GM12878 (cell line): ENCODE results near the gene RGS1. TPM values are rescaled to one million over a fixed set of nuclear protein-coding genes. Genes with fewer than 3 reads are reported as not detected.

Source experiments
- CUX1 ChIP-seq: IDR thresholded peaks from 2 replicates; pipeline ENCODE4 v1.6.1; 2012; ENCODE audit warnings: improper control_type of control experiment, low read depth, low read length; ENCODE audit not compliant: insufficient replicate concordance
- E2F8 ChIP-seq: fragments of 450-650 bp; IDR thresholded peaks from 2 replicates; pipeline ENCODE4 v1.6.1; 2018; ENCODE audit warnings: mild to moderate bottlenecking, low read depth, moderate library complexity; ENCODE audit not compliant: partially characterized antibody
- EGR1 ChIP-seq, 2 experiments: IDR thresholded peaks; 1 replicate in 1 of 2; 2 replicates in 1 of 2; pipeline ENCODE4 v1.6.1; 2011 to 2012; ENCODE audit warnings: low read depth in 2 of 2, low read length in 2 of 2, borderline replicate concordance in 1 of 2, mild to moderate bottlenecking in 1 of 2, moderate library complexity in 1 of 2
- EP300 ChIP-seq, 2 experiments: fragments of 150-350 bp in 1 of 2; IDR thresholded peaks; 2 replicates each; pipeline ENCODE4 v1.6.1; 2011 to 2012; ENCODE audit warnings: low read depth in 2 of 2, low read length in 2 of 2, borderline replicate concordance in 1 of 2, improper control_type of control experiment in 1 of 2, inconsistent platforms in 1 of 2; ENCODE audit not compliant: control insufficient read depth in 1 of 2
- HCFC1 ChIP-seq: fragments of 150-350 bp; IDR thresholded peaks from 2 replicates; pipeline ENCODE4 v1.6.1; 2014; ENCODE audit warnings: low read length
- IKZF2 ChIP-seq, 2 experiments: fragments of 450-650 bp; IDR thresholded peaks; 2 replicates each; pipeline ENCODE4 v1.6.1; 2017; ENCODE audit warnings: mild to moderate bottlenecking in 2 of 2, moderate library complexity in 2 of 2
- LARP7 ChIP-seq: fragments of 450-650 bp; IDR thresholded peaks from 2 replicates; pipeline ENCODE4 v1.6.1; 2017; ENCODE audit warnings: mild to moderate bottlenecking
- MEF2A ChIP-seq: IDR thresholded peaks from 2 replicates; pipeline ENCODE4 v1.6.1; 2011; ENCODE audit warnings: low read depth, mild to moderate bottlenecking, low read length, moderate library complexity; ENCODE audit not compliant: insufficient read depth
- MXI1 ChIP-seq: fragments of 150-350 bp; IDR thresholded peaks from 2 replicates; pipeline ENCODE4 v1.6.1; 2011; ENCODE audit warnings: low read depth, mild to moderate bottlenecking, inconsistent platforms, low read length, improper control_type of control experiment
- NR2C2 ChIP-seq: IDR thresholded peaks from 2 replicates; pipeline ENCODE4 v1.6.1; 2011; ENCODE audit warnings: borderline replicate concordance, low read depth; ENCODE audit not compliant: control insufficient read depth, insufficient read length
- POLR2AphosphoS5 ChIP-seq: IDR thresholded peaks from 2 replicates; pipeline ENCODE4 v1.6.1; 2011; ENCODE audit warnings: mild to moderate bottlenecking, low read length, inconsistent platforms
- RBBP5 ChIP-seq: fragments of 200-600 bp; sonication (generic); conservative IDR thresholded peaks from 2 replicates; pipeline ENCODE4 v1.6.1; 2016
- SMAD1 ChIP-seq: fragments of 450-650 bp; IDR thresholded peaks from 2 replicates; pipeline ENCODE4 v1.6.1; 2018; ENCODE audit warnings: mild to moderate bottlenecking, low read depth; ENCODE audit not compliant: partially characterized antibody
- SPI1 ChIP-seq: IDR thresholded peaks from 2 replicates; pipeline ENCODE4 v1.6.1; 2011; ENCODE audit warnings: low read depth, mild to moderate bottlenecking, low read length, moderate library complexity, borderline replicate concordance; ENCODE audit not compliant: insufficient read depth
- WRNIP1 ChIP-seq: IDR thresholded peaks from 2 replicates; pipeline ENCODE4 v1.6.1; 2011; ENCODE audit warnings: low read depth, low read length, improper control_type of control experiment, borderline replicate concordance
- ZBTB11 ChIP-seq: fragments of 450-650 bp; formaldehyde crosslinking; IDR thresholded peaks from 2 replicates; pipeline ENCODE4 v1.5.0; 2022; ENCODE audit warnings: mild to moderate bottlenecking, missing genetic modification characterization
- polyA plus RNA-seq, 11 experiments: library from polyadenylated mRNA; depleted of rRNA in 4 of 11; unstranded in 6 of 11; stranded (reverse) in 5 of 11; fragments of >200 nt; fragmentation: Nextera tagmentation in 4 of 11; fragmentation: Illumina TruSeq in 1 of 11; extraction: Ambion mirVana in 4 of 11; extraction: Trizol in 1 of 11; gene quantifications; 1 replicate in 1 of 11; 2 replicates in 10 of 11; pipeline versions ENCODE4 v1.2.1 to v1.2.3, GENCODE V29; 2011 to 2016; ENCODE audit warnings: inconsistent platforms in 2 of 11, missing spikeins in 2 of 11, low read depth in 1 of 11
- total RNA-seq, 4 experiments: library from RNA; depleted of rRNA in 3 of 4; stranded (reverse); fragments of >200 nt in 3 of 4; fragmentation: Illumina TruSeq in 1 of 4; extraction: Trizol in 1 of 4; gene quantifications; 2 replicates each; pipeline versions ENCODE4 v1.2.1 to v1.2.3, GENCODE V29; 2013 to 2021

RGS1 gene
- total and polyA plus RNA-seq, 10 of the 15 experiments (the other 5 are each of a cell fraction or from before 2014, with no cell fraction given) = 20.7 to 882 (median 45.9) TPM

GRCh38 chr1:192577145-192578140 is 1.9 kb downstream of the RGS1 start (continued):
- TF ChIP-seq EP300 (IDR thresholded peaks at IDR 0.05; ENCODE audit: borderline replicate concordance in 1 of 2, control insufficient read depth in 1 of 2, low read depth in 2 of 2, low read length in 2 of 2) = no peak
- no peak for TF ChIP-seq EGR1 (IDR thresholded peaks at IDR 0.05; ENCODE audit: borderline replicate concordance in 1 of 2, low read depth in 2 of 2, low read length in 2 of 2)
- no peak for TF ChIP-seq MEF2A
- TF ChIP-seq HCFC1 = no peak
- TF ChIP-seq WRNIP1 = no peak
- peak; percentile 90 for TF ChIP-seq POLR2AphosphoS5
- TF ChIP-seq NR2C2 = no peak
- TF ChIP-seq IKZF2 (IDR thresholded peaks at IDR 0.05) = no peak
- TF ChIP-seq ZBTB11 = peak; percentile 43; the same call in 1 of the 2 replicates
- no peak for TF ChIP-seq RBBP5
- TF ChIP-seq E2F8 = no peak
- peak; percentile 50 for TF ChIP-seq CUX1
- TF ChIP-seq SPI1 = no peak
- peak; percentile 59 for TF ChIP-seq MXI1
- peak; percentile 80 for TF ChIP-seq SMAD1
- peak; percentile 3 for TF ChIP-seq LARP7
